Esophagus squamous epithelium (tissue), 5 donors: ENCODE data around the gene SS18L1. TPM values are rescaled to one million over a fixed set of nuclear protein-coding genes. Genes with fewer than 3 reads are reported as not detected.

Experiments
- DNase-seq: peaks from one replicate; lab custom pipeline; 2025; lab: John Stamatoyannopoulos, UW
- H3K27ac ChIP-seq, 4 donors: fragments of 200-600 bp; sonication (generic); one replicate each; pipeline ENCODE4 v1.5.1; 2016 to 2019; ENCODE audit warnings: mild to moderate bottlenecking in 1 of 4
- H3K27me3 ChIP-seq, 4 donors: fragments of 200-600 bp; sonication (generic); 1 replicate in 3 of 4; 2 replicates in 1 of 4; pipeline versions ENCODE4 v1.5.1 to v1.6.0; 2017 to 2021; ENCODE audit warnings: antibody characterized with exemption in 1 of 4
- H3K36me3 ChIP-seq, 3 donors: fragments of 200-600 bp; sonication (generic); one replicate each; pipeline ENCODE4 v1.5.1; 2016 to 2019
- H3K4me1 ChIP-seq, 3 donors: fragments of 200-600 bp; sonication (generic); one replicate each; pipeline ENCODE4 v1.5.1; 2017 to 2019
- H3K4me3 ChIP-seq, 4 donors: fragments of 200-600 bp; sonication (generic); 1 replicate in 3 of 4; 2 replicates in 1 of 4; pipeline ENCODE4 v1.5.1; 2016 to 2019; ENCODE audit warnings: mild to moderate bottlenecking in 2 of 4, moderate library complexity in 1 of 4
- H3K9me3 ChIP-seq, 3 donors: fragments of 200-600 bp; sonication (generic); one replicate each; pipeline ENCODE4 v1.5.1; 2016 to 2019
- CTCF ChIP-seq, 6 experiments: fragments of 450-650 bp in 4 of 6; fragments of 200-600 bp in 2 of 6; sonication (generic) in 2 of 6; IDR thresholded peaks; one replicate each; pipeline ENCODE4 v1.5.1; 2016 to 2019; ENCODE audit warnings: antibody characterized with exemption in 6 of 6, mild to moderate bottlenecking in 4 of 6, moderate library complexity in 4 of 6
- POLR2A ChIP-seq, 4 donors: fragments of 450-650 bp; IDR thresholded peaks; one replicate each; pipeline ENCODE4 v1.6.1; 2017; ENCODE audit warnings: antibody characterized with exemption in 4 of 4, mild to moderate bottlenecking in 4 of 4, moderate library complexity in 3 of 4
- WGBS, 2 donors: methylation state at CpG; one replicate each; pipeline ENCODE4 v1.1.5; 2018; 5-methylcytosine and 5-hydroxymethylcytosine counted together
- intact Hi-C: fragments of 100-400 bp; cut with DNase I; formaldehyde crosslinking; loops from one replicate; pipeline ENCODE4 v1.15.0; 2022
- total RNA-seq, 4 donors: library from RNA; depleted of rRNA; stranded (reverse); fragments of >200 nt; gene quantifications; one replicate each; pipeline ENCODE4 v1.1.0, GENCODE V29; 2016
- donor health status: DM: yes; HTN: yes; CAD: no.

The SS18L1 gene
- total RNA-seq, 4 donors from 2014 or later: 7.8 to 24.5 (median 15.0) TPM

- TF ChIP-seq POLR2A (IDR thresholded peaks at IDR 0.05) (no peak), CTCF (IDR thresholded peaks at IDR 0.05) (no peak)
- Histone ChIP-seq H3K4me1 (no peaks in the 10 kb centered on the region), H3K27me3 (no peaks in the 10 kb centered on the region), H3K27ac (no peak overlapping the region), H3K36me3 (peaks cover 33 to 99% (median 41%) of the 10 kb centered on the region in 3 donors), H3K9me3 (no peaks in the 10 kb centered on the region), H3K4me3 (no peak overlapping the region)
- DNase-seq: no peak
- intact Hi-C loops: no loop called here
- WGBS, 2 donors: 85 to 98% methylated on average over 9 of the region's 9 CpGs
Measured at GRCh38 chr20:62197311-62197710, 53.7 kb downstream of the SS18L1 start.

GRCh38 chr20:62197801-62198200, 54.2 kb downstream of the SS18L1 start:
- Histone ChIP-seq H3K4me1 (no peaks in the 10 kb centered on the region), H3K27ac (no peak overlapping the region), H3K9me3 (no peaks in the 10 kb centered on the region), H3K4me3 (no peak overlapping the region), H3K27me3 (no peaks in the 10 kb centered on the region), H3K36me3 (peaks cover 31 to 99% (median 41%) of the 10 kb centered on the region in 3 donors)
- 85 to 92% methylated on average over 7 to 9 of the region's 18 CpGs for WGBS, 2 donors
- intact Hi-C loops: no loop called here
- no peak for DNase-seq
- TF ChIP-seq POLR2A (IDR thresholded peaks at IDR 0.05) (no peak), CTCF (IDR thresholded peaks at IDR 0.05) (no peak)

GRCh38 chr20:62198496-62198895, 54.9 kb downstream of the SS18L1 start:
- intact Hi-C loops: no loop called here
- no peak for DNase-seq

GRCh38 chr20:62198931-62199330, 55.4 kb downstream of the SS18L1 start:
- H3K27ac ChIP-seq: no peak overlapping the region
- no peaks in the 10 kb centered on the region for H3K9me3 ChIP-seq
- H3K4me3 ChIP-seq: no peak overlapping the region
- no peak for DNase-seq
- WGBS, 2 donors: 94 to 95% methylated on average over 18 of the region's 18 CpGs
- H3K36me3 ChIP-seq: peaks cover 31 to 100% (median 36%) of the 10 kb centered on the region in 3 donors
- no peak for TF ChIP-seq CTCF (IDR thresholded peaks at IDR 0.05)
- TF ChIP-seq POLR2A (IDR thresholded peaks at IDR 0.05): no peak
- no peaks in the 10 kb centered on the region for H3K27me3 ChIP-seq
- H3K4me1 ChIP-seq: no peaks in the 10 kb centered on the region
- intact Hi-C loops: no loop called here

More at GRCh38 chr20:62198496-62198895, 54.9 kb downstream of the SS18L1 start:
- Histone ChIP-seq H3K27ac (no peak overlapping the region), H3K27me3 (no peaks in the 10 kb centered on the region), H3K4me3 (no peak overlapping the region), H3K9me3 (no peaks in the 10 kb centered on the region), H3K36me3 (peaks cover 31 to 100% (median 37%) of the 10 kb centered on the region in 3 donors), H3K4me1 (no peaks in the 10 kb centered on the region)
- WGBS, 2 donors: 90 to 99% methylated on average over 9 to 13 of the region's 17 CpGs
- TF ChIP-seq POLR2A (IDR thresholded peaks at IDR 0.05): no peak
- TF ChIP-seq CTCF (IDR thresholded peaks at IDR 0.05): no peak

- Histone ChIP-seq H3K4me3 (no peak overlapping the region), H3K27me3 (no peaks in the 10 kb centered on the region), H3K27ac (no peak overlapping the region), H3K9me3 (no peaks in the 10 kb centered on the region), H3K36me3 (peaks cover 31 to 83% (median 36%) of the 10 kb centered on the region in 3 donors), H3K4me1 (no peaks in the 10 kb centered on the region)
- no peak for DNase-seq
- TF ChIP-seq CTCF (IDR thresholded peaks at IDR 0.05): no peak
- no peak for TF ChIP-seq POLR2A (IDR thresholded peaks at IDR 0.05)
- WGBS, 2 donors: 94% methylated on average over 17 to 33 of the region's 38 CpGs
- intact Hi-C loops: no loop called here
Measured at GRCh38 chr20:62200491-62201172, 57.1 kb downstream of the SS18L1 start.
